ENCODE results near the gene PTH2.

Gene PTH2, protein sequence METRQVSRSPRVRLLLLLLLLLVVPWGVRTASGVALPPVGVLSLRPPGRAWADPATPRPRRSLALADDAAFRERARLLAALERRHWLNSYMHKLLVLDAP

DNA sequence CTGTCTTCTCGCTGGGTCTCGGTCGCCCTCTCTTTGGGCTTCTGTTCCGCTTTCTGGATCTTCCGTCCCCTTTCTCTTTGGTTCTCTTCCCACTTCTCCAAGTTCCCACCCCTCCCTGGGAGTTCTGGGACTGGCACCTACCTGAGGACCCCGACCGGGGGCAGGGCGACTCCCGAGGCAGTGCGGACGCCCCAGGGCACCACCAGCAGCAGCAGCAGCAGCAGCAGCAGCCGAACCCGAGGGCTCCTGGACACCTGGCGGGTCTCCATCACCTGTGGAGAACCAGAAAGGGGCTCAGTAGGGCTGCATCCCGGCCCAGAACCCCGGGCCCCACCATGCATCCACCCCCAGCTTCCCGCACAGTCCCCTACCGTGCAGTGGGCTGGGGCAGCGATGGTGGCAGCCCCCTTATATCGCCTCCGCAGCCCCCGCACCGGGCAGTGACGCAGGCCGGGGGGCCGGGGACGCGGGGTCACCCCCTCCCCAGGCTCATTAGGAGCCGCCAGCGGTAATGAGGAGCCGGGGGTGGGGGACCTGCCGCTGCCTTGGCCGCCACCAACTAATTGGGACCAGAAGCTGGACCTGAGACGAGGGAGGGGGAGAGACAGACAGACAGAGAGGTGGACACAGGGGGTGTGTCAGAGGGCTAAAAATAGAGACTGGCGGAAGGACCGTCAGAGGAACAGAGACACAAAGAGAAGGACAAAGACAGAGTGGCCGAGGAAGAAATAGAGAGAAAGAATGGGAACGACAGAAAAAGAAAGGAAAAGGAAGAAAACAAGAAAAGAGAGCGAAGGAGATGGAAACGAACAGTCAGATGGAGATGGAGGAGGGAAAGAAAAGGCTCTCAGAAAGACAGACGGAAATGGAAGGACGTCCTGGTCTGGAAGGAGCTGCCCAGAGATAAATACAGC is at the start of gene PTH2:
TSS of gene PTH2 (minus strand) at position 371 of the 914 bp plus-strand sequence. CDS start at position 269, 102 bp downstream.
- TF ChIP-seq ESRRG (CRISPR knock-in tag; IDR thresholded peaks at IDR 0.05) (no peak), ISL1 (CRISPR knock-in tag; IDR thresholded peaks at IDR 0.05) (no peak), ZC3H10 (CRISPR knock-in tag; IDR thresholded peaks at IDR 0.05) (no peak), CSDC2 (CRISPR knock-in tag; IDR thresholded peaks at IDR 0.05) (no peak), TCF4 (CRISPR knock-in tag; IDR thresholded peaks at IDR 0.05; ENCODE audit: borderline replicate concordance) (no peak), ZFP30 (CRISPR knock-in tag; IDR thresholded peaks at IDR 0.05) (no peak), ZNF565 (CRISPR knock-in tag; conservative IDR thresholded peaks at IDR 0.05; ENCODE audit: low read depth) (no peak), ARNTL (CRISPR knock-in tag; IDR thresholded peaks at IDR 0.05; ENCODE audit: borderline replicate concordance, low read depth) (no peak)
- TF ChIP-seq, protein P1, sequence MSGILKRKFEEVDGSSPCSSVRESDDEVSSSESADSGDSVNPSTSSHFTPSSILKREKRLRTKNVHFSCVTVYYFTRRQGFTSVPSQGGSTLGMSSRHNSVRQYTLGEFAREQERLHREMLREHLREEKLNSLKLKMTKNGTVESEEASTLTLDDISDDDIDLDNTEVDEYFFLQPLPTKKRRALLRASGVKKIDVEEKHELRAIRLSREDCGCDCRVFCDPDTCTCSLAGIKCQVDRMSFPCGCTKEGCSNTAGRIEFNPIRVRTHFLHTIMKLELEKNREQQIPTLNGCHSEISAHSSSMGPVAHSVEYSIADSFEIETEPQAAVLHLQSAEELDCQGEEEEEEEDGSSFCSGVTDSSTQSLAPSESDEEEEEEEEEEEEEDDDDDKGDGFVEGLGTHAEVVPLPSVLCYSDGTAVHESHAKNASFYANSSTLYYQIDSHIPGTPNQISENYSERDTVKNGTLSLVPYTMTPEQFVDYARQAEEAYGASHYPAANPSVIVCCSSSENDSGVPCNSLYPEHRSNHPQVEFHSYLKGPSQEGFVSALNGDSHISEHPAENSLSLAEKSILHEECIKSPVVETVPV (CRISPR knock-in tag; IDR thresholded peaks at IDR 0.05), result no peak
- TF ChIP-seq, protein P2, sequence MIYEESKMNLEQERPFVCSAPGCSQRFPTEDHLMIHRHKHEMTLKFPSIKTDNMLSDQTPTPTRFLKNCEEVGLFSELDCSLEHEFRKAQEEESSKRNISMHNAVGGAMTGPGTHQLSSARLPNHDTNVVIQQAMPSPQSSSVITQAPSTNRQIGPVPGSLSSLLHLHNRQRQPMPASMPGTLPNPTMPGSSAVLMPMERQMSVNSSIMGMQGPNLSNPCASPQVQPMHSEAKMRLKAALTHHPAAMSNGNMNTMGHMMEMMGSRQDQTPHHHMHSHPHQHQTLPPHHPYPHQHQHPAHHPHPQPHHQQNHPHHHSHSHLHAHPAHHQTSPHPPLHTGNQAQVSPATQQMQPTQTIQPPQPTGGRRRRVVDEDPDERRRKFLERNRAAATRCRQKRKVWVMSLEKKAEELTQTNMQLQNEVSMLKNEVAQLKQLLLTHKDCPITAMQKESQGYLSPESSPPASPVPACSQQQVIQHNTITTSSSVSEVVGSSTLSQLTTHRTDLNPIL (CRISPR knock-in tag; IDR thresholded peaks at IDR 0.05; ENCODE audit: low read depth), result no peak
- ATAC-seq, result no peak

DNA sequence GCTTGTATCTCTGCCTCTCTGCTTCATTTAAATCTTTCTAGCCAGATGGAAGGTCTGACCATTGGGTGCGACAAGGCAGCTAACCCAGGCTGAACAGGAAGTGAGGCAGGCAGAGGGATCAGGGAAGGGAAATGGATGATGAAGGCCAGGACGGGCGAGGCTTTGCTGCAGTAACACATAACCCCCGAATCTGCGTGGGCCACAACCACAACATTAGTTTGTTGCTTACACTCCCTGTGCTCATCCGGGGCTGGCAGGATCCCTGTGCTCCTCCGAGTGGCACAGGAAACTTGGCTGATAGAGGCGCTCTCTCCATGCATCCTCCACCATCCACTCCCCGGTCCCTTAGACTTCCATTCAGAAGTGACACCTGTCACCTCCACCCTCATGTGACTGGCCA is 49.7 kb upstream of the PTH2 start:
- TF ChIP-seq RARB (CRISPR knock-in tag; IDR thresholded peaks at IDR 0.05) (no peak), ESRRG (CRISPR knock-in tag; IDR thresholded peaks at IDR 0.05) (no peak), ZFP30 (CRISPR knock-in tag; IDR thresholded peaks at IDR 0.05) (no peak)
- TF ChIP-seq, protein P3, sequence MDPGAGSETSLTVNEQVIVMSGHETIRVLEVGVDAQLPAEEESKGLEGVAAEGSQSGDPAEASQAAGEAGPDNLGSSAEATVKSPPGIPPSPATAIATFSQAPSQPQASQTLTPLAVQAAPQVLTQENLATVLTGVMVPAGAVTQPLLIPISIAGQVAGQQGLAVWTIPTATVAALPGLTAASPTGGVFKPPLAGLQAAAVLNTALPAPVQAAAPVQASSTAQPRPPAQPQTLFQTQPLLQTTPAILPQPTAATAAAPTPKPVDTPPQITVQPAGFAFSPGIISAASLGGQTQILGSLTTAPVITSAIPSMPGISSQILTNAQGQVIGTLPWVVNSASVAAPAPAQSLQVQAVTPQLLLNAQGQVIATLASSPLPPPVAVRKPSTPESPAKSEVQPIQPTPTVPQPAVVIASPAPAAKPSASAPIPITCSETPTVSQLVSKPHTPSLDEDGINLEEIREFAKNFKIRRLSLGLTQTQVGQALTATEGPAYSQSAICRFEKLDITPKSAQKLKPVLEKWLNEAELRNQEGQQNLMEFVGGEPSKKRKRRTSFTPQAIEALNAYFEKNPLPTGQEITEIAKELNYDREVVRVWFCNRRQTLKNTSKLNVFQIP (CRISPR knock-in tag; IDR thresholded peaks at IDR 0.05; ENCODE audit: borderline replicate concordance, low read depth), result no peak
- no peak for ATAC-seq

DNA sequence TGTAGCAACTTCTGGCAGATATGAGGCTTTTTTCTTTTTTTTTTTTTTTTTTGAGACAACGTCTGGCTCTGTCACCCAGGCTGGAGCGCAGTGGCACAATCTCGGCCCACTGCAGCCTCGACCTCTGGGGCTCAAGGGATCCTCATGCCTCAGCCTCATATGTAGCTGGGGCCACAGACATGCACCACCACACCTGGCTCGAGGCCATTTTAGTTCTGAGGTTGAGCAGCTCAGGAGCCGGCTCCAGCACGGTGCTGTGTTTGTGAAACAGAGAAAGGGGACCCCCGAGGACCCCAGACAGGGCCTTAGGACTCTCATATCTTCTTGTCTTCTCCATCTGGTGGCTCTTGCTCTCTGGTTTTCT is 47.4 kb upstream of the PTH2 start:
- no peak for TF ChIP-seq ZFP3 (CRISPR knock-in tag; IDR thresholded peaks at IDR 0.05)
- no peak for TF ChIP-seq ARNTL (CRISPR knock-in tag; IDR thresholded peaks at IDR 0.05; ENCODE audit: borderline replicate concordance, low read depth)
- TF ChIP-seq, protein P2 (CRISPR knock-in tag; IDR thresholded peaks at IDR 0.05; ENCODE audit: low read depth), result no peak
- TF ChIP-seq ZFP30 (CRISPR knock-in tag; IDR thresholded peaks at IDR 0.05), result no peak
- no peak for ATAC-seq

DNA sequence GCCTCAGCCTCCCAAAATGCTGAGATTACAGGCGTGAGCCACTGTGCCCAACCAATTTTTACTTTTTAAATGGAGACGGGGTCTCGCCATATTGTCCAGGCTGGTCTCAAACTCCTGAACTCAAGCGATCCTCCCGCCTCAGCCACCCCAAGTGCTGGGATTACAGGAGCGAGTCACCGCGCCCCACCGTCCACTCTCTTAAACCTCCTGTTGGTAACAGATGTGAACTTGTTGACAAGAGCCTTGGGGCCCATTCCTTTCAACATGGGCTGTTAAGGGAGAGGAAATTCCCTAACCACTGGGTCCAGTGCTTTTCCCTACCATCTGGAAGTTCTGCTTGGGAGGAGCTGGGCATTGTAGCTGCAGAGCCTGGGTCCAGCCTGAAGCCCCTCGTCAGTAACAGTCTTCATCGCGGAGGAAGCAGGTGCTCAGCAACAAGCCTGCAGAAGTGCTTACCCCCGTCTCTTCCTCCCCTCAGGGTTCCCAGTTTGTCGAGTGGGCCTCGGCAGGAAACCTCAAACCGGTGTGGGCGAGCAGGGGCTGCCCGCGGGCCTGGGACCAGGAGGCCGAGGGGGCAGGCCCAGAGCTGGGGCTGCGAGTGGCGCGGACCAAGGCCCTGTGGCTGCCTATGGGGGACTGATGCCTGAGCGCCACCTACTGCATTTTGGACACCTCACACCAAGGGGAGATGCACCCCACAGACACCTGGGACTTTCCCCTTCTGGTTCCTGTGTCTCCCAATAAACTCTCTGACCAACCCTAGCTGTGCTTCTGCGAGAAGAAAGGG is 46.8 kb upstream of the PTH2 start:
- no peak for TF ChIP-seq TCF4 (CRISPR knock-in tag; IDR thresholded peaks at IDR 0.05; ENCODE audit: borderline replicate concordance)
- TF ChIP-seq ARNTL (CRISPR knock-in tag; IDR thresholded peaks at IDR 0.05; ENCODE audit: borderline replicate concordance, low read depth), result no peak
- no peak for TF ChIP-seq CSDC2 (CRISPR knock-in tag; IDR thresholded peaks at IDR 0.05)
- TF ChIP-seq GLIS3 (CRISPR knock-in tag; IDR thresholded peaks at IDR 0.05), result no peak
- no peak for TF ChIP-seq ZC3H10 (CRISPR knock-in tag; IDR thresholded peaks at IDR 0.05)
- TF ChIP-seq, protein P3 (CRISPR knock-in tag; IDR thresholded peaks at IDR 0.05; ENCODE audit: borderline replicate concordance, low read depth), result no peak
- TF ChIP-seq BACH2 (CRISPR knock-in tag; IDR thresholded peaks at IDR 0.05; ENCODE audit: borderline replicate concordance), result no peak
- TF ChIP-seq, protein P4, sequence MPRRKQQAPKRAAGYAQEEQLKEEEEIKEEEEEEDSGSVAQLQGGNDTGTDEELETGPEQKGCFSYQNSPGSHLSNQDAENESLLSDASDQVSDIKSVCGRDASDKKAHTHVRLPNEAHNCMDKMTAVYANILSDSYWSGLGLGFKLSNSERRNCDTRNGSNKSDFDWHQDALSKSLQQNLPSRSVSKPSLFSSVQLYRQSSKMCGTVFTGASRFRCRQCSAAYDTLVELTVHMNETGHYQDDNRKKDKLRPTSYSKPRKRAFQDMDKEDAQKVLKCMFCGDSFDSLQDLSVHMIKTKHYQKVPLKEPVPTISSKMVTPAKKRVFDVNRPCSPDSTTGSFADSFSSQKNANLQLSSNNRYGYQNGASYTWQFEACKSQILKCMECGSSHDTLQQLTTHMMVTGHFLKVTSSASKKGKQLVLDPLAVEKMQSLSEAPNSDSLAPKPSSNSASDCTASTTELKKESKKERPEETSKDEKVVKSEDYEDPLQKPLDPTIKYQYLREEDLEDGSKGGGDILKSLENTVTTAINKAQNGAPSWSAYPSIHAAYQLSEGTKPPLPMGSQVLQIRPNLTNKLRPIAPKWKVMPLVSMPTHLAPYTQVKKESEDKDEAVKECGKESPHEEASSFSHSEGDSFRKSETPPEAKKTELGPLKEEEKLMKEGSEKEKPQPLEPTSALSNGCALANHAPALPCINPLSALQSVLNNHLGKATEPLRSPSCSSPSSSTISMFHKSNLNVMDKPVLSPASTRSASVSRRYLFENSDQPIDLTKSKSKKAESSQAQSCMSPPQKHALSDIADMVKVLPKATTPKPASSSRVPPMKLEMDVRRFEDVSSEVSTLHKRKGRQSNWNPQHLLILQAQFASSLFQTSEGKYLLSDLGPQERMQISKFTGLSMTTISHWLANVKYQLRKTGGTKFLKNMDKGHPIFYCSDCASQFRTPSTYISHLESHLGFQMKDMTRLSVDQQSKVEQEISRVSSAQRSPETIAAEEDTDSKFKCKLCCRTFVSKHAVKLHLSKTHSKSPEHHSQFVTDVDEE (CRISPR knock-in tag; IDR thresholded peaks at IDR 0.05), result no peak
- TF ChIP-seq, protein P1 (CRISPR knock-in tag; IDR thresholded peaks at IDR 0.05), result no peak
- TF ChIP-seq SNAI2 (CRISPR knock-in tag; IDR thresholded peaks at IDR 0.05), result no peak
- no peak for TF ChIP-seq ISL1 (CRISPR knock-in tag; IDR thresholded peaks at IDR 0.05)
- no peak for TF ChIP-seq ZNF565 (CRISPR knock-in tag; conservative IDR thresholded peaks at IDR 0.05; ENCODE audit: low read depth)
- no peak for TF ChIP-seq ZFP30 (CRISPR knock-in tag; IDR thresholded peaks at IDR 0.05)
- no peak for ATAC-seq
